T-helper 2 cell treated with Interferon-gamma antibody and Interleukin-4, amounts not matched to agents 5 μg/mL and 100 μg/mL, for 36 hours (primary cell): ENCODE data around the gene CORO1A.
"Not testable (repeated sequence)": the region's sequence is repeated elsewhere in the genome, so short reads cannot be mapped to it uniquely, and the experiment has no call there.

Experiments used
- DNase-seq: peaks from one replicate; pipeline ENCODE4 v3.0.0; 2021; ENCODE audit warnings: low spot score
- H3K27ac Mint-ChIP-seq: one replicate; pipeline ENCODE4 v1.8.0; 2021; ENCODE audit warnings: mild to moderate bottlenecking, mixed read lengths
- H3K27me3 Mint-ChIP-seq: one replicate; pipeline ENCODE4 v1.8.0; 2021; ENCODE audit warnings: low read depth, mixed read lengths
- H3K36me3 Mint-ChIP-seq: one replicate; pipeline ENCODE4 v1.8.0; 2021; ENCODE audit warnings: low read depth, mixed read lengths
- H3K4me1 Mint-ChIP-seq: one replicate; pipeline ENCODE4 v1.8.0; 2021; ENCODE audit warnings: low read depth, mixed read lengths
- H3K4me3 Mint-ChIP-seq: one replicate; pipeline ENCODE4 v1.8.0; 2022; ENCODE audit warnings: mild to moderate bottlenecking, moderate library complexity, mixed read lengths
- H3K9me3 Mint-ChIP-seq: one replicate; pipeline ENCODE4 v1.8.0; 2021; ENCODE audit warnings: mixed read lengths

CORO1A gene

DNA sequence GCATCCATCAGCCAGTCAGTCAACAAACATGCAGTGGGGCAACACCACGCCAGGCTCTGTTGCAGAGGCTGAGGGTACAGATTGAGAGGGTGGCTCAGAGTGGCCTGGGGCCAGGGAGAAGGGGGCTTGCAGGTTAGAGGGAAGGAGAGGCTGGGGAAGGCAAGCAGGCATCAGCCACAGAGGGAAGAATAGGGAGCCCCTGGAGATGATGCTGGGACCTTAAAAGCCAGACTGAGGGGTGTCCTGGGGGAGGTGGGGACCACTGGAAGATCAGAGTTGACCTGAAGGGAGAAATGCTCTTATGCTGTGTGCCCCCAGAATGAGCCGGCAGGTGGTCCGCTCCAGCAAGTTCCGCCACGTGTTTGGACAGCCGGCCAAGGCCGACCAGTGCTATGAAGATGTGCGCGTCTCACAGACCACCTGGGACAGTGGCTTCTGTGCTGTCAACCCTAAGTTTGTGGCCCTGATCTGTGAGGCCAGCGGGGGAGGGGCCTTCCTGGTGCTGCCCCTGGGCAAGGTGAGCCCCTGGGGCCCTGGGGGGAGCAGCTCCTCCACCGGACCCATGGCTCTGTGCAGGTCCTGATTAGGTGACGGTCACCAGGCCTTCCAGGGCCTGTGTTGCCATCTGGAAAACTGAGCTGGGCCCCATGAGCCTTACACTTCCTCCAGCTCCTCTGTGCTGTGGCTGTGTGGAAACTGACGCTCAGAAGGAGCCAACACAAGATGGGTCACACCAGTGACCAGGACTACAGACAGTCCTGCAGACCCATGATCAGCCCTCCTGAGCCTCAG lies 1.7 kb downstream of the CORO1A start:
- Mint-ChIP-seq H3K27me3 (no peaks in the 10 kb centered on the region), H3K36me3 (peaks cover 44% of the 10 kb centered on the region), H3K4me3 (peak overlapping the region; percentile 100), H3K27ac (peak overlapping the region; percentile 97), H3K4me1 (peaks cover 19% of the 10 kb centered on the region), H3K9me3 (no peaks in the 10 kb centered on the region)
- no peak for DNase-seq

DNA sequence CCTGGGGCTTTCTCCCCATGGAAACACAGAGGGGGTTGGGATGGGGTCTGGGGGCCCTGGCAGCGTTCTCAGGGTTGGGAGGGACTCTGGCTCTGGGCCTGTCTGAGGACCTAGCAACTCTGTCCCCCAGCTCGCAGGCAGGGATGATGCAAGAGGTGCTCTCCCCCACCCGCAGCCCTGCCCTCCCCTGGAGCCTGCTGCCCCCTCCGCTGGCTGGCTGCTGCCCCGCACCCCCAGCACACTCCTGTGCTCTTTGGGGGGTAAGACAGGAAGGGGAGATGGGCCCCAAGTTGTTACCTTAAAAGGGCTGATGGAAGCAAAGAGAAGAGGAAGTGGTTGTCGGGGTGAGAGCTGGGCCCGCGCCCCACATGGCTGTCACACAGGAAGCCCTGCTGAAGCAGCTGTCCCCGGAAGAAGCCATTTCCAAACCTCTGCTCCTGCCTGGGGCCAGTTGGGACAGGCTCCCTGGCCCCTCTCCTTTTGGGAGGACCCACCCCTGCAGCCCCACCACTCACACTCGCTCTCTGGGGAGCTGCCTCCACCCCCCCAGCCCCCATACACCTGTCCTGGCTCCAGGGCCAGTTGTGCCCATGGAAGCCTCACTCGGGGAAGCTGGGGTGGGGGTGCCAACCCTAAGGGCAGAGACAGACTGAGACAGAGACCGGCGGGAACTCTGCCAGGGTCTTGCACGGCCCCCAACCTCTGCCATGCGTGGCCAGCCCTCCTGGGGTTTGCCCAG lies 2.5 kb downstream of the CORO1A start:
- Mint-ChIP-seq H3K36me3 (peaks cover 44% of the 10 kb centered on the region), H3K4me1 (peaks cover 19% of the 10 kb centered on the region), H3K9me3 (no peaks in the 10 kb centered on the region), H3K4me3 (peak overlapping the region; percentile 100), H3K27ac (peak overlapping the region; percentile 97), H3K27me3 (no peaks in the 10 kb centered on the region)
- DNase-seq: peak; percentile 80

DNA sequence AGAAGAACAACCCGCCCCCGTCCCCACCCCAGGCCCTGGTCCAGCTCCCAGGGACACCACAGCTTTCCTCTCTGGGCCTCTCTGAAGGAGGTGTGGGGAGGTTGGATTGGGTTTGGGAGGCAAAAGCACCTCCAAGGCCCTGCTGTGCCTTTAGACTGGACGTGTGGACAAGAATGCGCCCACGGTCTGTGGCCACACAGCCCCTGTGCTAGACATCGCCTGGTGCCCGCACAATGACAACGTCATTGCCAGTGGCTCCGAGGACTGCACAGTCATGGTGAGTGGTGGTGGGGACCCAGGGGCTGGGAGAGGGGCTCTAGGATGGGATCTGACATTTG lies 3.0 kb downstream of the CORO1A start:
- no peak for DNase-seq
- Mint-ChIP-seq H3K27ac (peak overlapping the region; percentile 97), H3K27me3 (no peaks in the 10 kb centered on the region), H3K9me3 (no peaks in the 10 kb centered on the region), H3K4me3 (peak overlapping the region; percentile 100), H3K4me1 (peaks cover 19% of the 10 kb centered on the region), H3K36me3 (peaks cover 44% of the 10 kb centered on the region)

DNA sequence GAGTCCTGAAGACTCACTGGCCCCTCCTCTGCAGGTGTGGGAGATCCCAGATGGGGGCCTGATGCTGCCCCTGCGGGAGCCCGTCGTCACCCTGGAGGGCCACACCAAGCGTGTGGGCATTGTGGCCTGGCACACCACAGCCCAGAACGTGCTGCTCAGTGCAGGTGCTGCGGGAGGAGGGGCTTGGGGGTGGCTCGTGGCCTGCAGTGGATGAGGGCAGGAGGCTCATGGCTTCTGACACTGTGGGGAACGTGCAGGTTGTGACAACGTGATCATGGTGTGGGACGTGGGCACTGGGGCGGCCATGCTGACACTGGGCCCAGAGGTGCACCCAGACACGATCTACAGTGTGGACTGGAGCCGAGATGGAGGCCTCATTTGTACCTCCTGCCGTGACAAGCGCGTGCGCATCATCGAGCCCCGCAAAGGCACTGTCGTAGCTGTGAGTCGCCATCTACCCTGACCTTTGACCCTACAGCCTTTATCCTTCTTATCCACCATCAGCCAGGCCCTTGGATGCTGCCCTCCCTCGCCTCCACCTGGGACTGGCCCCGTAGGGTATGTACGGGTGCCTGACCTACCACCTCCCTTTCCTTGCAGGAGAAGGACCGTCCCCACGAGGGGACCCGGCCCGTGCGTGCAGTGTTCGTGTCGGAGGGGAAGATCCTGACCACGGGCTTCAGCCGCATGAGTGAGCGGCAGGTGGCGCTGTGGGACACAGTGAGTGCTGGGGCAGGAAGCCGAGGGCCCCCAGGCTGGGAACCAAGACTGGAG lies 3.6 kb downstream of the CORO1A start:
- peaks cover 44% of the 10 kb centered on the region for H3K36me3 Mint-ChIP-seq
- DNase-seq: peak; percentile 79
- H3K27ac Mint-ChIP-seq: peak overlapping the region; percentile 97
- no peaks in the 10 kb centered on the region for H3K9me3 Mint-ChIP-seq
- H3K4me1 Mint-ChIP-seq: peaks cover 18% of the 10 kb centered on the region
- peak overlapping the region; percentile 100 for H3K4me3 Mint-ChIP-seq
- H3K27me3 Mint-ChIP-seq: no peaks in the 10 kb centered on the region

DNA sequence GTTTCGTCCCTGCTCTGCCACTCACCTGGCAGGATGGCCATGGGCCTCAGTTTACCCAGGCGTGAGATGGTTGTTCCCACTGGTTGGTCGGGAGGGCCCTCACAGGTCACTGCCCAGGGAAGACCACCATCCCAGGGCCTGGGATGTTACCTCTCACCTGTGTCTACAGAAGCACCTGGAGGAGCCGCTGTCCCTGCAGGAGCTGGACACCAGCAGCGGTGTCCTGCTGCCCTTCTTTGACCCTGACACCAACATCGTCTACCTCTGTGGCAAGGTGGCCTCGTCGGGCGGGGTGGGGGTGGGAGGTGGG lies 4.1 kb downstream of the CORO1A start:
- H3K4me1 Mint-ChIP-seq: peaks cover 12% of the 10 kb centered on the region
- no peak for DNase-seq
- H3K9me3 Mint-ChIP-seq: no peaks in the 10 kb centered on the region
- no peaks in the 10 kb centered on the region for H3K27me3 Mint-ChIP-seq
- H3K27ac Mint-ChIP-seq: peak overlapping the region; percentile 97
- H3K36me3 Mint-ChIP-seq: peaks cover 44% of the 10 kb centered on the region
- H3K4me3 Mint-ChIP-seq: peak overlapping the region; percentile 100

DNA sequence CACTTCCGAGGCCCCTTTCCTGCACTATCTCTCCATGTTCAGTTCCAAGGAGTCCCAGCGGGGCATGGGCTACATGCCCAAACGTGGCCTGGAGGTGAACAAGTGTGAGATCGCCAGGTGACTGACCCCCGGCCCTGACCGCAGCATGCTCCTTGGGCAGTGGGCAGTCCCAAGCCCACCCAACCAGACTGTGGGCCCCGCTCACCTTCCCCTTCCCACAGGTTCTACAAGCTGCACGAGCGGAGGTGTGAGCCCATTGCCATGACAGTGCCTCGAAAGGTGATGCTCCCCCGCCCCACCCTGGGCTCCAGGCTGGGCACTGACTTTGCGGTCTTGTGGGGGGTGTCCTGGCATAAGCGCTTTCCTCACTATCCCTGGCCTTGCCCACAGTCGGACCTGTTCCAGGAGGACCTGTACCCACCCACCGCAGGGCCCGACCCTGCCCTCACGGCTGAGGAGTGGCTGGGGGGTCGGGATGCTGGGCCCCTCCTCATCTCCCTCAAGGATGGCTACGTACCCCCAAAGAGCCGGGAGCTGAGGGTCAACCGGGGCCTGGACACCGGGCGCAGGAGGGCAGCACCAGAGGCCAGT lies 4.7 kb downstream of the CORO1A start:
- H3K27ac Mint-ChIP-seq: no peak overlapping the region
- peaks cover 44% of the 10 kb centered on the region for H3K36me3 Mint-ChIP-seq
- H3K27me3 Mint-ChIP-seq: no peaks in the 10 kb centered on the region
- H3K4me1 Mint-ChIP-seq: peaks cover 9% of the 10 kb centered on the region
- DNase-seq: no peak
- H3K4me3 Mint-ChIP-seq: peak overlapping the region; percentile 60
- H3K9me3 Mint-ChIP-seq: no peaks in the 10 kb centered on the region

DNA sequence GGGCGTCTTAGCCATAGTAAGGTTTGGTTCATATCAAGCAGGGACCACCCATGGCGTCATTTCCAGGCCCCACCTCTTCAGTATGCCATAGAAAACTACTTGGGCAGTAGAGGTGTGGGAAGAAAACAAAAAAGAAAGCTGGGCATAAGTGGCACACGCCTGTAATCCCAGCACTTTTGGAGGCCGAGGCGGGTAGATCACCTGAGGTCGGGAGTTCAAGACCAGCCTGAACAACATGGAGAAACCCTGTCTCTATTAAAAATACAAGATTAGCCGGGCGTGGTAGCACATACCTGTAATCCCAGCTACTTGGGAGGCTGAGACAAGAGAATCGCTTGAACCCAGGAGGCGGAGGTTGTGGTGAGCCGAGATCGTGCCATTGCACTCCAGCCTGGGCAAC lies 7.8 kb downstream of the CORO1A start:
- peaks cover 20% of the 10 kb centered on the region for H3K36me3 Mint-ChIP-seq
- not testable (repeated sequence) for H3K27me3 Mint-ChIP-seq, H3K9me3 Mint-ChIP-seq, H3K4me3 Mint-ChIP-seq, H3K4me1 Mint-ChIP-seq, H3K27ac Mint-ChIP-seq, DNase-seq

DNA sequence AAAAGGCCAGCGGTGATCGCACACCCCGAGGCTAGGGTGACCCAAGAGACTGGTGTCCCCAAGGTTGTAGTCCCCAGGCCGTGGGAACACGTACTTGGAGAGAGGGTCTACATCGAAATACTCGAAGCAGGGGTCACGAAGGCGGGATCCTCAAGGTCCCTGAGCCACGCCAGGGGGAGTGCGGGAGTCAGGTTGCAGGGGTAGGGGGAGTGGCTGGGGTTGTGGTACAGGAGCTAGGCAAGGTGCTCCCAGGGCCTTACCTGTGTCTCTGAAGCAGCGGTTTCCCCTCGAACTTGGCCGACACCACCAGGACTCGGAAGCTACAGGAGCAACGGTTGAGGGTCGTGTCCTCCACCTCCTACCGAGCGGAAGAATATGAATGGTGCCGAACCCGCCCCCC lies 9.7 kb downstream of the CORO1A start:
- not testable (repeated sequence) for DNase-seq, H3K27ac Mint-ChIP-seq, H3K4me3 Mint-ChIP-seq, H3K36me3 Mint-ChIP-seq, H3K9me3 Mint-ChIP-seq, H3K27me3 Mint-ChIP-seq, H3K4me1 Mint-ChIP-seq

DNA sequence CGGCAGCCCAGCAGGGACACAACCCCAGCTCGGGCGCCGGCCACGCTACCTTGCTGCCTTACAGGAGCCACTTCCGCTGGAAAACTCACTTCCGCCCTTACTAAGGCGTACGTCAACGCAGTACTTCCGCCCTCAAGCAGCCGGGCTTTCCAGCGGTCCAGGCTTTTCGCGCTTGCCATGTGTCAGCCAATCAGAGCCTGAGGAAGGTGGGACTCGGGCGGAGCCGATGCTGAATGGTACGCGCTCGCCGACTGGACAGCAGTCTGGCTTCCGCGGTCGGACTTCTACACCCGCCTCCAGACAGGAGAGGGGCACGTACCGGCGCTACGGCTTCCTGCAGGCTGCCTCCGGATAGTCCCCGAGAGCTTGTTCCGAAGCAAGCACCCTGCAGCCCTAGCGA lies 10.2 kb downstream of the CORO1A start, which contains the start of the genes BOLA2B and SLX1A:
Gene BOLA2B (minus strand): TSS at position 52 of the 400 bp plus-strand sequence. CDS start 71 bp downstream, outside the sequence.
Gene SLX1A (plus strand): TSS at position 261 of the 400 bp plus-strand sequence. CDS start 210 bp downstream, outside the sequence.
- DNase-seq, H3K27me3 Mint-ChIP-seq, H3K36me3 Mint-ChIP-seq, H3K4me1 Mint-ChIP-seq, H3K4me3 Mint-ChIP-seq, H3K9me3 Mint-ChIP-seq, H3K27ac Mint-ChIP-seq: not testable (repeated sequence)

DNA sequence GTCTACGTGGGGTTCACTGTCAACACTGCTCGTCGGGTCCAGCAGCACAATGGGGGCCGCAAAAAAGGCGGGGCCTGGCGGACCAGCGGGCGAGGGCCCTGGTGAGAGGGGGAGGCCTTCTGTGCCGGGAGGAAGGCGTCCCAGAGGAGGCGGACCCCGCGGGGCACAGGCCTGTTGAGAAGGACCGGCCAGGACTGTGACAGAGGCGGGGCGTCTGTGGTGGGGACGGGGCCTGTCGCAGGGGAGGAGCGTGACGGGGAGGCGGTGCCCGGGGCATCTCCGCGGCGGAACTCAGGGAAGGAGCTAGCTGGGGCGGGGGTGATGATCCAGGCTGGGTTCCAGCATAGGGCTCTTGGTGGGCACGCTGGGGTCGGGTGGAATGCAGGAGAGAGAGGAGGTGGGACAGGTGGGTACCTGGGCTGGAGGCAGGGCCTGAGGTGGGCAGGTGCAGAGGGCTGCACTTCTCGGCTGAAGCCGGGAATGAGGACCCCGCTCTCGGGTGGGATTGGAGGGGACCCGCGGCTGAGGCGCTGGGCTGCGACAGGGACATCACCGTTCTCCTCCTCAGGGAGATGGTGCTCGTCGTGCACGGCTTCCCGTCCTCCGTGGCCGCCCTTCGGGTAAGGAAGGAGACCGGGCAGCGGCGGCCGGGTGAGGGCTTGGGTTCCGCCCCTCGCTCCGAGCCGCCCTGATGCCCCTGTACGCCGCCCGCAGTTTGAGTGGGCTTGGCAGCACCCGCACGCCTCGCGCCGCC lies 10.9 kb downstream of the CORO1A start:
- not testable (repeated sequence) for H3K36me3 Mint-ChIP-seq, H3K27ac Mint-ChIP-seq, H3K4me1 Mint-ChIP-seq, H3K27me3 Mint-ChIP-seq, H3K4me3 Mint-ChIP-seq, H3K9me3 Mint-ChIP-seq
- peak; percentile 5 for DNase-seq

DNA sequence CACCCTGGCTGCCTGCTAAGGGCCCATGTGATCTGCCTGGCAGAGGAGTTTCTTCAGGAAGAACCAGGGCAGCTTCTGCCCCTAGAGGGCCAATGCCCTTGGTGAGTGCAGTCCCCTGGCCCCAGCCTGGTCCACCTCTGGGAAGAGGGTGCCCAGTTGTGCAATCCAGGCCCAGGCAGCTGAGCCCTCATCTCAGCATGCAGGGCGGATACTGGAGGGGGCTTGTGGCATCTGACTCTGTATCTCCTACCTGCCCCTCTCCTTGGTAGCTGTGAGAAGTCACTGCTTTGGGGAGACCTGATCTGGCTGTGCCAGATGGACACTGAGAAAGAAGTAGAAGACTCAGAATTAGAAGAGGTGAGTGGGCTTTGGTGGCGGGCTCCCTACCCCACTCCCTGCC lies 13.6 kb downstream of the CORO1A start:
- not testable (repeated sequence) for H3K27ac Mint-ChIP-seq, H3K9me3 Mint-ChIP-seq, H3K4me1 Mint-ChIP-seq, H3K27me3 Mint-ChIP-seq, H3K36me3 Mint-ChIP-seq, H3K4me3 Mint-ChIP-seq
- peak; percentile 2 for DNase-seq

DNA sequence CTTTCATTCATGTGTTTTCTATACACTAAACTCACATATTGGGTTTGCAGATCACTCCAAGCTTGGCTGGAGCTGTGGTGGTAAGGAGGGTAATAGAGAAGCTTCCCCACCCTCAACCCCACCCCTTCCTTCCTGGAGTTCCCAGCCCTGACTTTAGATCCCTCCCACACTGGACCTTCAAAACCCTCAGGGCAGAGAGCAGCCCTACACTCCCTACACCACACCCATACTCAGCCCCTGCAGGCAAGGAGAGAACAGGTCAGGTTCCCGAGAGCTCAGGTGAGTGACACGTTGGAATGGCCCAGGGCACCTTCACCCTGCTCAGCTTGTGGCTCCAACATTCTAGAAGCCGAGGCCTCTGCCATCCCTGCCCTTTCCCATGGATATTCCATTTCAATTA lies 15.6 kb downstream of the CORO1A start, which contains the start of gene SULT1A3:
Gene SULT1A3 (plus strand): TSS at position 207 of the 400 bp plus-strand sequence. CDS start 1,474 bp downstream, outside the sequence.
- not testable (repeated sequence) for DNase-seq, H3K4me3 Mint-ChIP-seq, H3K9me3 Mint-ChIP-seq, H3K27me3 Mint-ChIP-seq, H3K4me1 Mint-ChIP-seq, H3K36me3 Mint-ChIP-seq, H3K27ac Mint-ChIP-seq

DNA sequence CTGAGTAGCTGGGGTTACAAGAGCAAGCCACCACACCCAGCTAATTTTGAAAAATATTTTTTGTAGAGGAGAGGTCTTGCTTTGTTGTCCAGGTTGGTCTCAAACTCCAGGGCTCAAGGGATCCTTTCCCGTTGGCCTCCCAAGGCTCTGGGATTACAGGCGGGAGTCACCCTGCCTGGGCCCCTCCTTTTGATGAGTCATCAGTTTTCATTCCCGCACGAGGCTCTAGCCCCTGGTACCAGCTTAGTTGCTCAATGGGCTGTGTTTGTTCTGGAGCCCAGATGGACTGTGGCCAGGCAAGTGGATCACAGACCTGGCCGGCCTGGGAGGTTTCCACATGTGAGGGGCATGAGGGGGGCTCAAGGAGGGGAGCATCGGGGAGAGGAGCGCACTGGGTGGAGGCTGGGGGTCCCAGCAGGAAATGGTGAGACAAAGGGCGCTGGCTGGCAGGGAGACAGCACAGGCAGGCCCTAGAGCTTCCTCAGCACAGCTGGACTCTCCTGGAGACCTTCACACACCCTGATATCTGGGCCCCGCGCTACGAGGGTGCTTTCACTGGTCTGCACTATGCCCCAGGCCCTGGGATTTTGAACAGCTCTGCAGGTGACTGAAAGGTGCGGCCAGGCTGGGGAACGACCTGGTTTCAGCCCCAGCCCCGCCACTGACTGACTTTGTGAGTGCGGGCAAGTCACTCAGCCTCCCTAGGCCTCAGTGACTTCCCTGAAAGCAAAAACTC lies 16.4 kb downstream of the CORO1A start:
- not testable (repeated sequence) for H3K4me3 Mint-ChIP-seq, H3K4me1 Mint-ChIP-seq, H3K27ac Mint-ChIP-seq, DNase-seq, H3K27me3 Mint-ChIP-seq, H3K36me3 Mint-ChIP-seq, H3K9me3 Mint-ChIP-seq
